Endothelial cell of umbilical vein (primary cell): ENCODE results near the gene ANXA11. TPM values are rescaled to one million over a fixed set of nuclear protein-coding genes. Genes with fewer than 3 reads are reported as not detected.

Experiments
- BruUV-seq: library from RNA; stranded (reverse); fragments of 400-500 nt; replicated peaks from 2 replicates; lab custom pipeline; 2021; lab: Mats Ljungman, UMichigan
- CTCF ChIA-PET: fragments of 300-600, 350-600 bp; sonication (Branson Sonifier 250); formaldehyde crosslinking; loops from one replicate; lab custom pipeline; 2021; ENCODE audit warnings: antibody characterized with exemption, inconsistent platforms; lab: Charles Lee
- POLR2A ChIA-PET: fragments of 300-600, 350-600 bp; sonication (Branson Sonifier 250); formaldehyde crosslinking; loops from one replicate; lab custom pipeline; 2021; ENCODE audit warnings: antibody characterized with exemption, inconsistent platforms; lab: Charles Lee
- DNase-seq: peaks from one replicate; pipeline ENCODE4 v3.0.0-alpha.2; 2011; ENCODE audit warnings: low read depth, low spot score
- FAIRE-seq: peaks from 2 replicates; lab custom pipeline; 2011; peaks lifted over from hg19 to GRCh38; lab: Jason Lieb, UNC
- H2AFZ ChIP-seq: 2 replicates; pipeline ENCODE4 v1.6.0; 2012; ENCODE audit warnings: low read depth, low read length, control low read depth, inconsistent platforms
- H3K27ac ChIP-seq: 2 replicates; pipeline ENCODE4 v1.5.1; 2011; ENCODE audit warnings: low read depth, mild to moderate bottlenecking, control low read depth, low read length, moderate library complexity; ENCODE audit not compliant: insufficient read depth
- H3K27me3 ChIP-seq, 2 experiments: 2 replicates each; pipeline versions ENCODE4 v1.6.0 to v1.6.1; 2011; ENCODE audit warnings: low read length in 2 of 2, mixed read lengths in 1 of 2; ENCODE audit not compliant: control insufficient read depth in 2 of 2, insufficient read depth in 2 of 2
- H3K36me3 ChIP-seq, 2 experiments: 2 replicates in 1 of 2; 3 replicates in 1 of 2; pipeline ENCODE4 v1.5.1; 2011; ENCODE audit warnings: low read length in 2 of 2, mild to moderate bottlenecking in 1 of 2, moderate library complexity in 1 of 2; ENCODE audit not compliant: control insufficient read depth in 2 of 2, insufficient read depth in 2 of 2; ENCODE audit errors: extremely low read depth in 1 of 2
- H3K4me1 ChIP-seq: 3 replicates; pipeline ENCODE4 v1.5.1; 2011; ENCODE audit warnings: mild to moderate bottlenecking, low read length; ENCODE audit not compliant: control insufficient read depth, insufficient read depth; ENCODE audit errors: extremely low read depth
- H3K4me2 ChIP-seq: 2 replicates; pipeline ENCODE4 v1.6.1; 2011; ENCODE audit warnings: low read length, control low read depth, mixed read lengths; ENCODE audit not compliant: insufficient read depth
- H3K4me3 ChIP-seq, 3 experiments: fragments of 200-600 bp in 1 of 3; sonication (generic), shearing (Covaris generic) in 1 of 3; replicated peaks in 1 of 3; 2 replicates each; pipeline ENCODE4 v1.5.1; 2011 to 2016; ENCODE audit warnings: control low read depth in 3 of 3, low read length in 3 of 3, mild to moderate bottlenecking in 2 of 3, inconsistent platforms in 1 of 3, low read depth in 1 of 3, moderate library complexity in 1 of 3; ENCODE audit not compliant: insufficient read depth in 1 of 3
- H3K79me2 ChIP-seq: 2 replicates; pipeline ENCODE4 v1.6.0; 2012; ENCODE audit warnings: low read length, inconsistent platforms; ENCODE audit not compliant: control insufficient read depth, insufficient read depth
- H3K9ac ChIP-seq: replicated peaks from 2 replicates; pipeline ENCODE3; 2011; ENCODE audit warnings: low read length, control low read depth; ENCODE audit not compliant: insufficient read depth; ENCODE audit errors: extremely low read depth
- H3K9me1 ChIP-seq: replicated peaks from 3 replicates; pipeline ENCODE4 v1.6.0; 2011; ENCODE audit warnings: mild to moderate bottlenecking, low read length; ENCODE audit not compliant: control insufficient read depth, insufficient read depth; ENCODE audit errors: extremely low read depth
- H3K9me3 ChIP-seq: replicated peaks from 2 replicates; pipeline ENCODE4 v1.5.1; 2012; ENCODE audit warnings: low read length, inconsistent platforms; ENCODE audit not compliant: control insufficient read depth, insufficient read depth
- H4K20me1 ChIP-seq: replicated peaks from 2 replicates; pipeline ENCODE3; 2011; ENCODE audit warnings: mild to moderate bottlenecking, low read length; ENCODE audit not compliant: control insufficient read depth, insufficient read depth; ENCODE audit errors: extremely low read depth
- EZH2 ChIP-seq: IDR thresholded peaks from 2 replicates; pipeline ENCODE4 v1.6.1; 2012; ENCODE audit warnings: borderline replicate concordance, low read depth, mild to moderate bottlenecking, moderate library complexity, low read length, inconsistent platforms; ENCODE audit not compliant: severe bottlenecking
- FOS ChIP-seq: IDR thresholded peaks from 2 replicates; pipeline ENCODE4 v1.6.1; 2011; ENCODE audit warnings: mild to moderate bottlenecking, low read length, moderate library complexity, borderline replicate concordance; ENCODE audit not compliant: insufficient read depth
- GATA2 ChIP-seq: IDR thresholded peaks from 2 replicates; pipeline ENCODE4 v1.7.0; 2011; ENCODE audit warnings: low read depth, mild to moderate bottlenecking, moderate library complexity, mixed read lengths, low read length; ENCODE audit not compliant: insufficient read length, insufficient read depth
- JUN ChIP-seq: IDR thresholded peaks from 2 replicates; pipeline ENCODE4 v1.6.1; 2011; ENCODE audit warnings: borderline replicate concordance, low read depth; ENCODE audit not compliant: insufficient read length, insufficient read depth
- MYC ChIP-seq: IDR thresholded peaks from one replicate; pipeline ENCODE4 v1.6.1; 2011; ENCODE audit warnings: mild to moderate bottlenecking, low read depth, low read length
- POLR2A ChIP-seq: IDR thresholded peaks from 2 replicates; pipeline ENCODE4 v1.6.1; 2012; ENCODE audit warnings: low read depth, mild to moderate bottlenecking, control low read depth, low read length
- POLR2AphosphoS5 ChIP-seq: IDR thresholded peaks from 2 replicates; pipeline ENCODE4 v1.6.1; 2012; ENCODE audit warnings: low read depth, mild to moderate bottlenecking, control low read depth, low read length, moderate library complexity; ENCODE audit not compliant: insufficient read depth
- dilution Hi-C: fragments of 300-500 bp; cut with MboI; formaldehyde crosslinking; loops from one replicate; pipeline ENCODE4 v1.15.0; 2019; ENCODE audit warnings: low sequenced_read_pairs; ENCODE audit not compliant: extremely low pct_ligation_motif_present
- intact Hi-C: fragments of 100-400 bp; cut with micrococcal nuclease; formaldehyde crosslinking; loops from one replicate; pipeline ENCODE4 v1.10.0; 2022
- polyA plus RNA-seq, 4 experiments: library from polyadenylated mRNA; depleted of rRNA in 3 of 4; stranded (reverse) in 3 of 4; unstranded in 1 of 4; fragments of >200 nt; gene quantifications; 2 replicates each; pipeline versions ENCODE4 v1.2.1 to v1.2.3, GENCODE V29; 2011 to 2012; ENCODE audit warnings: missing spikeins in 1 of 4
- total RNA-seq: library from RNA; stranded (reverse); gene quantifications from 2 replicates; pipeline ENCODE4 v1.2.3, GENCODE V29; 2021
- TF ChIP-seq, protein P1 (sequence below), 2 donors: IDR thresholded peaks; 1 replicate in 1 of 2; 2 replicates in 1 of 2; pipeline ENCODE4 v1.5.1; 2011; ENCODE audit warnings: low read length in 2 of 2, mild to moderate bottlenecking in 2 of 2, moderate library complexity in 2 of 2, control low read depth in 1 of 2, inconsistent platforms in 1 of 2, low read depth in 1 of 2; ENCODE audit not compliant: insufficient read depth in 1 of 2; ENCODE audit errors: extremely low read depth in 1 of 2
- TF ChIP-seq, protein P2 (sequence below): IDR thresholded peaks from 2 replicates; pipeline ENCODE4 v1.6.1; 2011; ENCODE audit not compliant: insufficient read depth, insufficient read length

The ANXA11 gene
- total and polyA plus RNA-seq, 2 donors (not counting 3 experiments of a cell fraction or from before 2014, with no cell fraction given), result 59.2 to 143 TPM

DNA sequence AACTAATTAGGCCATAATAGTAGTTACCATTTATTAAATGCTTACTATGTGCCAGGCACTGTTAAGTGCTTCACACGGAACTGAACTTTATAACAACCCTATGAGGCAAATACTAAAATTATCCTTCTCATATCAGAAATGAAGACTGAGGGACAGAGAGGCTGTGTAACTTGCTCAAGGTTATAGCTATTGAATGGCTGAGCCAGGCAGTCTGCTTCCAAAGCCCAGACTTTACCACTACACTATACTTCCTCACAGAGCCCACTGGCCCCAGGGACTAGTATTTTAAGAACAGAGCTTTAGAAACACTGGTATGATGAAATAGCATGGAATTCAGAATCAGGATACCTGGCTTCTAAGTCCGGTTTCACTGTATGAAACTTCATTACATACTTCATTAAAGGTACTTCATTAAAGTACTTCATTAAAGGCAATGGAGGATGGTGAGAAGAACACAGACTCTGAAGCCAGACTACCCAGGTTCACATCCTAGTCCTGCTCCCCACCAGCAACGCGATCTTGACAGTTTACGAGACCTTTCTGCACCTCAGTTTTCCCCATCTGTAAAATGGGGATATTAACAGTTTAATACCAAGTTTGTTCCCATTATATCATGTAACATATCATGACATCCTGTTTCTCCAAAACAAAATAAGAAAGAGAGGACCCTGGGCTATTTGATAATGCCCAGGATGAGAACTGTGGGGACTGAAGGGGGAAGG is 19.6 kb downstream of the ANXA11 start:
- Histone ChIP-seq H3K9ac (no peak overlapping the region), H3K4me1 (no peaks in the 10 kb centered on the region), H3K36me3 (no peaks in the 10 kb centered on the region), H3K4me3 (no peak overlapping the region), H3K27ac (no peak overlapping the region), H3K27me3 (no peaks in the 10 kb centered on the region), H3K79me2 (peaks cover 87% of the 10 kb centered on the region), H3K9me1 (no peaks in the 10 kb centered on the region), H3K9me3 (no peaks in the 10 kb centered on the region), H2AFZ (no peak overlapping the region), H4K20me1 (peaks cover 3% of the 10 kb centered on the region), H3K4me2 (no peak overlapping the region)
- TF ChIP-seq, protein P1, sequence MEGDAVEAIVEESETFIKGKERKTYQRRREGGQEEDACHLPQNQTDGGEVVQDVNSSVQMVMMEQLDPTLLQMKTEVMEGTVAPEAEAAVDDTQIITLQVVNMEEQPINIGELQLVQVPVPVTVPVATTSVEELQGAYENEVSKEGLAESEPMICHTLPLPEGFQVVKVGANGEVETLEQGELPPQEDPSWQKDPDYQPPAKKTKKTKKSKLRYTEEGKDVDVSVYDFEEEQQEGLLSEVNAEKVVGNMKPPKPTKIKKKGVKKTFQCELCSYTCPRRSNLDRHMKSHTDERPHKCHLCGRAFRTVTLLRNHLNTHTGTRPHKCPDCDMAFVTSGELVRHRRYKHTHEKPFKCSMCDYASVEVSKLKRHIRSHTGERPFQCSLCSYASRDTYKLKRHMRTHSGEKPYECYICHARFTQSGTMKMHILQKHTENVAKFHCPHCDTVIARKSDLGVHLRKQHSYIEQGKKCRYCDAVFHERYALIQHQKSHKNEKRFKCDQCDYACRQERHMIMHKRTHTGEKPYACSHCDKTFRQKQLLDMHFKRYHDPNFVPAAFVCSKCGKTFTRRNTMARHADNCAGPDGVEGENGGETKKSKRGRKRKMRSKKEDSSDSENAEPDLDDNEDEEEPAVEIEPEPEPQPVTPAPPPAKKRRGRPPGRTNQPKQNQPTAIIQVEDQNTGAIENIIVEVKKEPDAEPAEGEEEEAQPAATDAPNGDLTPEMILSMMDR (IDR thresholded peaks at IDR 0.05; ENCODE audit: extremely low read depth in 1 of 2, insufficient read depth in 1 of 2, low read depth in 1 of 2, low read length in 2 of 2), result no peak
- TF ChIP-seq JUN (no peak), POLR2A (no peak), EZH2 (no peak), GATA2 (no peak), FOS (no peak), POLR2AphosphoS5 (no peak), MYC (no peak)
- TF ChIP-seq, protein P2, sequence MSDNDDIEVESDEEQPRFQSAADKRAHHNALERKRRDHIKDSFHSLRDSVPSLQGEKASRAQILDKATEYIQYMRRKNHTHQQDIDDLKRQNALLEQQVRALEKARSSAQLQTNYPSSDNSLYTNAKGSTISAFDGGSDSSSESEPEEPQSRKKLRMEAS, result no peak
- no TSS peak for BruUV-seq
- dilution Hi-C loops, result no loop called here
- FAIRE-seq, result no peak
- no peak for DNase-seq
- POLR2A ChIA-PET, result no interaction called here
- intact Hi-C loops, result loop anchor here (2.0 kb wide), 1 partner anchor 13 kb away; no protein-coding TSS in a partner anchor
- CTCF ChIA-PET, result interaction anchor here (1.6 kb wide), 1 partner anchor 37 kb away, joined by 4 read pairs; no protein-coding TSS in a partner anchor
